ENCODE data around the gene CLIC6. TPM values are rescaled to one million over a fixed set of nuclear protein-coding genes. Genes with fewer than 3 reads are reported as not detected.
"Not testable (repeated sequence)": the region's sequence is repeated elsewhere in the genome, so short reads cannot be mapped to it uniquely, and the experiment has no call there.

CLIC6 gene
- total and polyA plus RNA-seq, 4 donors = 0.19 to 19.0 (median 1.4) TPM

GRCh38 chr21:34715985-34716596, 47.3 kb downstream of the CLIC6 start:
- Histone ChIP-seq H3K36me3 (ENCODE audit: control insufficient read depth, insufficient read depth, low read length) (no peaks in the 10 kb centered on the region), H3K27ac (ENCODE audit: low read depth, low read length) (no peak overlapping the region), H3K9me3 (ENCODE audit: control insufficient read depth, insufficient read depth, low read length) (no peaks in the 10 kb centered on the region), H3K4me3 (ENCODE audit: low read depth, low read length) (no peak overlapping the region), H3K27me3 (ENCODE audit: control insufficient read depth, insufficient read depth, low read length) (no peaks in the 10 kb centered on the region), H3K4me1 (ENCODE audit: control insufficient read depth, insufficient read depth, low read length) (no peaks in the 10 kb centered on the region)
- DNase-seq (ENCODE audit: low read depth in 4 of 6, low spot score in 6 of 6) = no peak
- WGBS (ENCODE audit: insufficient coverage) = 90% methylated on average over 4 of the region's 7 CpGs

GRCh38 chr21:34718529-34718928, 49.7 kb downstream of the CLIC6 start:
- H3K9me3 ChIP-seq (ENCODE audit: control insufficient read depth, insufficient read depth, low read length); H3K27me3 ChIP-seq (ENCODE audit: control insufficient read depth, insufficient read depth, low read length); H3K27ac ChIP-seq (ENCODE audit: low read depth, low read length); DNase-seq (ENCODE audit: low read depth in 4 of 6, low spot score in 6 of 6); H3K4me3 ChIP-seq (ENCODE audit: low read depth, low read length); H3K36me3 ChIP-seq (ENCODE audit: control insufficient read depth, insufficient read depth, low read length); H3K4me1 ChIP-seq (ENCODE audit: control insufficient read depth, insufficient read depth, low read length): not testable (repeated sequence)
- WGBS (ENCODE audit: insufficient coverage) = no CpG with 5 or more reads among the region's 3 CpGs

DNA sequence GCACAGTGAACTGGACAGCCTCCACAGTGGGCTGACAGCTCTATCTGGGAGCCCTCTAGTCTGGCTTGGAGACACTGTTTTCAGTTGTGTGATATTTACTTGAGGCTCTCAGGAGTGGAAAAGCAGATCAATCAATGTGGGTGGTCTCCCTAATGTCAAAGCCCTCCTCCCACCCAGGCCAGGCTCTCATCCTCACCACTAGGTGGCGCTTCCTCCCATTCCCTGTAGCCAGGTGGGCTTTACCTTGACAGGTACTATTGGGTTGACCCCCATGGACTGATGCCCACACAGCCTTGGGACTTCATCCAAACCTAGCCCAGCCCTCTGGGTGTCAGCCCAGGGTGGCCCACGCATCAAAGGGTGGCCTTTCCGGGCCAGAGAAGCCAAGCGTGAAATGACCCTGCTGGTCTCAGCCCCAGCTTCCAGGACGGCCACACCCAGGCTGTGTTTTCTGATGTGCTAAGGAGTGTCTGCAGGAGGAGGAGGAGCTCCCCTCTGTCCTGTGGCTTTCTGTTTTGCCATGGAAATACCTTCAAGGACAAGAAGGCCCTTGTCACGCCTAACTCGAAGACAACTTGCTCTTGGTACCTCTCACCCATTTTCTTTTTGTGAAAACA, 54.0 kb downstream of the CLIC6 start:
- no peak overlapping the region for H3K27ac ChIP-seq (ENCODE audit: low read depth, low read length)
- no peaks in the 10 kb centered on the region for H3K36me3 ChIP-seq (ENCODE audit: control insufficient read depth, insufficient read depth, low read length)
- no peak for DNase-seq (ENCODE audit: low read depth in 4 of 6, low spot score in 6 of 6)
- no peak overlapping the region for H3K4me3 ChIP-seq (ENCODE audit: low read depth, low read length)
- H3K4me1 ChIP-seq (ENCODE audit: control insufficient read depth, insufficient read depth, low read length) = no peaks in the 10 kb centered on the region
- H3K27me3 ChIP-seq (ENCODE audit: control insufficient read depth, insufficient read depth, low read length) = no peaks in the 10 kb centered on the region
- 50% methylated on average over 5 of the region's 7 CpGs for WGBS (ENCODE audit: insufficient coverage)
- H3K9me3 ChIP-seq (ENCODE audit: control insufficient read depth, insufficient read depth, low read length) = no peaks in the 10 kb centered on the region

GRCh38 chr21:34724131-34724856, 55.5 kb downstream of the CLIC6 start:
- Histone ChIP-seq H3K27ac (ENCODE audit: low read depth, low read length) (no peak overlapping the region), H3K4me1 (ENCODE audit: control insufficient read depth, insufficient read depth, low read length) (no peaks in the 10 kb centered on the region), H3K9me3 (ENCODE audit: control insufficient read depth, insufficient read depth, low read length) (no peaks in the 10 kb centered on the region), H3K27me3 (ENCODE audit: control insufficient read depth, insufficient read depth, low read length) (no peaks in the 10 kb centered on the region), H3K36me3 (ENCODE audit: control insufficient read depth, insufficient read depth, low read length) (no peaks in the 10 kb centered on the region), H3K4me3 (ENCODE audit: low read depth, low read length) (no peak overlapping the region)
- no peak for DNase-seq (ENCODE audit: low read depth in 4 of 6, low spot score in 6 of 6)
- WGBS (ENCODE audit: insufficient coverage) = 69% methylated on average over 1 of the region's 2 CpGs

- no peaks in the 10 kb centered on the region for H3K36me3 ChIP-seq (ENCODE audit: control insufficient read depth, insufficient read depth, low read length)
- H3K27me3 ChIP-seq (ENCODE audit: control insufficient read depth, insufficient read depth, low read length) = no peaks in the 10 kb centered on the region
- no peaks in the 10 kb centered on the region for H3K9me3 ChIP-seq (ENCODE audit: control insufficient read depth, insufficient read depth, low read length)
- no peak overlapping the region for H3K27ac ChIP-seq (ENCODE audit: low read depth, low read length)
- H3K4me3 ChIP-seq (ENCODE audit: low read depth, low read length) = no peak overlapping the region
- DNase-seq (ENCODE audit: low read depth in 4 of 6, low spot score in 6 of 6) = no peak
- no peaks in the 10 kb centered on the region for H3K4me1 ChIP-seq (ENCODE audit: control insufficient read depth, insufficient read depth, low read length)
- WGBS (ENCODE audit: insufficient coverage) = 71% methylated on average over 4 of the region's 4 CpGs
Observed at GRCh38 chr21:34724857-34725195, 56.0 kb downstream of the CLIC6 start.

- Histone ChIP-seq H3K4me3 (ENCODE audit: low read depth, low read length) (no peak overlapping the region), H3K27ac (ENCODE audit: low read depth, low read length) (no peak overlapping the region), H3K27me3 (ENCODE audit: control insufficient read depth, insufficient read depth, low read length) (no peaks in the 10 kb centered on the region), H3K36me3 (ENCODE audit: control insufficient read depth, insufficient read depth, low read length) (no peaks in the 10 kb centered on the region), H3K4me1 (ENCODE audit: control insufficient read depth, insufficient read depth, low read length) (no peaks in the 10 kb centered on the region), H3K9me3 (ENCODE audit: control insufficient read depth, insufficient read depth, low read length) (no peaks in the 10 kb centered on the region)
- WGBS (ENCODE audit: insufficient coverage) = 94% methylated on average over 4 of the region's 5 CpGs
- DNase-seq (ENCODE audit: low read depth in 4 of 6, low spot score in 6 of 6) = no peak
Observed at GRCh38 chr21:34726627-34727337, 58.0 kb downstream of the CLIC6 start.

DNA sequence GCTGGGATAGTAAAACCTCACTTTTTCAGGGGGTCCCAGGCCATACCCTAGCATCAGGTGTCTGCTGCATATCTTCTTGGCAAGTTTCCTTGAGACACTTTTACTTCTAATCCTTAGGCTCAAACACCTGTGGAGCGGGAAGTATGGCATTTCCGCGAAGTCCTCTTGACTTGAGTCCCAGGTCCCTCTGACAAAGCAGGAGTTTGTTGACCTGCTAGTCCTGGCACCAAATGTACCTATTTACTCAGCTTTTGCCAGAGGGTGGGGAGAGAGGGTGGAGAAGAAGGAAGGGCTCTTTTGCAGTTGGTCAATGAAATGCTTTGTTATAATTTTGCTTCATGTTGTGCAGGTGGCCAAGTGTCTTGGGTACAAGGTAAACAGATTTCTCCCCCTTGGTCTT, 59.7 kb downstream of the CLIC6 start:
- Histone ChIP-seq H3K36me3 (ENCODE audit: control insufficient read depth, insufficient read depth, low read length) (no peaks in the 10 kb centered on the region), H3K4me3 (ENCODE audit: low read depth, low read length) (no peak overlapping the region), H3K27me3 (ENCODE audit: control insufficient read depth, insufficient read depth, low read length) (no peaks in the 10 kb centered on the region), H3K27ac (ENCODE audit: low read depth, low read length) (no peak overlapping the region), H3K9me3 (ENCODE audit: control insufficient read depth, insufficient read depth, low read length) (no peaks in the 10 kb centered on the region), H3K4me1 (ENCODE audit: control insufficient read depth, insufficient read depth, low read length) (no peaks in the 10 kb centered on the region)
- WGBS (ENCODE audit: insufficient coverage) = 94% methylated on average over 3 of the region's 3 CpGs
- no peak for DNase-seq (ENCODE audit: low read depth in 4 of 6, low spot score in 6 of 6)

GRCh38 chr21:34730194-34730593, 61.4 kb downstream of the CLIC6 start:
- H3K9me3 ChIP-seq (ENCODE audit: control insufficient read depth, insufficient read depth, low read length) = no peaks in the 10 kb centered on the region
- H3K36me3 ChIP-seq (ENCODE audit: control insufficient read depth, insufficient read depth, low read length) = no peaks in the 10 kb centered on the region
- DNase-seq (ENCODE audit: low read depth in 4 of 6, low spot score in 6 of 6) = no peak
- H3K4me1 ChIP-seq (ENCODE audit: control insufficient read depth, insufficient read depth, low read length) = no peaks in the 10 kb centered on the region
- WGBS (ENCODE audit: insufficient coverage) = 97% methylated on average over 5 of the region's 7 CpGs
- no peak overlapping the region for H3K4me3 ChIP-seq (ENCODE audit: low read depth, low read length)
- H3K27me3 ChIP-seq (ENCODE audit: control insufficient read depth, insufficient read depth, low read length) = no peaks in the 10 kb centered on the region
- no peak overlapping the region for H3K27ac ChIP-seq (ENCODE audit: low read depth, low read length)

GRCh38 chr21:34730756-34731445, 62.1 kb downstream of the CLIC6 start:
- Histone ChIP-seq H3K36me3 (ENCODE audit: control insufficient read depth, insufficient read depth, low read length) (no peaks in the 10 kb centered on the region), H3K27me3 (ENCODE audit: control insufficient read depth, insufficient read depth, low read length) (no peaks in the 10 kb centered on the region), H3K4me3 (ENCODE audit: low read depth, low read length) (no peak overlapping the region), H3K9me3 (ENCODE audit: control insufficient read depth, insufficient read depth, low read length) (no peaks in the 10 kb centered on the region), H3K27ac (ENCODE audit: low read depth, low read length) (no peak overlapping the region), H3K4me1 (ENCODE audit: control insufficient read depth, insufficient read depth, low read length) (no peaks in the 10 kb centered on the region)
- WGBS (ENCODE audit: insufficient coverage) = no CpG with 5 or more reads among the region's 5 CpGs
- no peak for DNase-seq (ENCODE audit: low read depth in 4 of 6, low spot score in 6 of 6)
